Measurements from ENCODE around the gene PRAF2. TPM values are rescaled to one million over a fixed set of nuclear protein-coding genes. Genes with fewer than 3 reads are reported as not detected.

PRAF2 gene
- total RNA-seq, 1 donor, result 17.8 TPM

DNA sequence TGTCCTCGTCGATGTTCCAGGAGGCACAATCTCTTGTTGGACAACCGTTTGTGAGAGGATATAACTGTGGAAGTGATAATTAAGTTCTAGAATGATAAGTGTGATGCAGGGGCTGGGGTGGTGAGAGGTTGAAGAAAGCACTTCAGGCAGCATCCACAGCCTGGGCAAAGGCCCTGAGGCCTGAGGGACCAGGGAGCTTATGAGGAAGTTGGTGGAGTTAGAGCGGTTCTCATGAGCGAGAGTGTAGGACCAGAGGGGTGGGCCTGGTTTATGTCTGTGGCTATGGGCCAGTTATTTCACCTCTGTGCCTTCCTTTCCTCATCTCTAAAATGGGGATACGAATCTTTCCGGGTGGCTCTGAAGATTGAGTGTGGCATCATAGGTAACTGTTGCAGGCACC, 12.3 kb downstream of the PRAF2 start:
- TF ChIP-seq, protein P1, sequence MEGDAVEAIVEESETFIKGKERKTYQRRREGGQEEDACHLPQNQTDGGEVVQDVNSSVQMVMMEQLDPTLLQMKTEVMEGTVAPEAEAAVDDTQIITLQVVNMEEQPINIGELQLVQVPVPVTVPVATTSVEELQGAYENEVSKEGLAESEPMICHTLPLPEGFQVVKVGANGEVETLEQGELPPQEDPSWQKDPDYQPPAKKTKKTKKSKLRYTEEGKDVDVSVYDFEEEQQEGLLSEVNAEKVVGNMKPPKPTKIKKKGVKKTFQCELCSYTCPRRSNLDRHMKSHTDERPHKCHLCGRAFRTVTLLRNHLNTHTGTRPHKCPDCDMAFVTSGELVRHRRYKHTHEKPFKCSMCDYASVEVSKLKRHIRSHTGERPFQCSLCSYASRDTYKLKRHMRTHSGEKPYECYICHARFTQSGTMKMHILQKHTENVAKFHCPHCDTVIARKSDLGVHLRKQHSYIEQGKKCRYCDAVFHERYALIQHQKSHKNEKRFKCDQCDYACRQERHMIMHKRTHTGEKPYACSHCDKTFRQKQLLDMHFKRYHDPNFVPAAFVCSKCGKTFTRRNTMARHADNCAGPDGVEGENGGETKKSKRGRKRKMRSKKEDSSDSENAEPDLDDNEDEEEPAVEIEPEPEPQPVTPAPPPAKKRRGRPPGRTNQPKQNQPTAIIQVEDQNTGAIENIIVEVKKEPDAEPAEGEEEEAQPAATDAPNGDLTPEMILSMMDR (IDR thresholded peaks at IDR 0.05; ENCODE audit: insufficient read depth, low read length), result no peak
- H3K4me3 ChIP-seq (ENCODE audit: low read depth, low read length), result no peak overlapping the region
- no peak for DNase-seq (ENCODE audit: low read depth)

DNA sequence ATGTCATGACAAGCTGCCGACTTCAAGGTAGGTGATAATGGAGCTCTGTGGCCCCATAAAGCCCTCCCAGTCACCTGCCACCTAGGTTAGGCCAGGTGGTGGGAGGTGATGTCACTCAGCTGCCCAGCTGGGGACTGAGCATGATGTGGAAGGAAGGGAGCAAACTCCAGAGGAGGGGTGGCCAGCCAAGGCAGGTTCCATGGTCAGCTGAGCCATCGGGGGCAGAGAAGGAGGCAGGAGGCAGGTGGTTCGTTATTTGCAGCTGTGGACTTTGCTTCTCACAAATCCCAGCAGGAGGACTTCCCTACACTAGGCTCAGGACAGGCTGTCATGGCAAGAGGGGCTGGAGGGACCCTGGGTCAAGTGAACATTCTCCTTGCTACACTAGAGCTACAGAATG, 12.9 kb downstream of the PRAF2 start:
- DNase-seq (ENCODE audit: low read depth), result no peak
- TF ChIP-seq, protein P1 (IDR thresholded peaks at IDR 0.05; ENCODE audit: insufficient read depth, low read length), result no peak
- no peak overlapping the region for H3K4me3 ChIP-seq (ENCODE audit: low read depth, low read length)

DNA sequence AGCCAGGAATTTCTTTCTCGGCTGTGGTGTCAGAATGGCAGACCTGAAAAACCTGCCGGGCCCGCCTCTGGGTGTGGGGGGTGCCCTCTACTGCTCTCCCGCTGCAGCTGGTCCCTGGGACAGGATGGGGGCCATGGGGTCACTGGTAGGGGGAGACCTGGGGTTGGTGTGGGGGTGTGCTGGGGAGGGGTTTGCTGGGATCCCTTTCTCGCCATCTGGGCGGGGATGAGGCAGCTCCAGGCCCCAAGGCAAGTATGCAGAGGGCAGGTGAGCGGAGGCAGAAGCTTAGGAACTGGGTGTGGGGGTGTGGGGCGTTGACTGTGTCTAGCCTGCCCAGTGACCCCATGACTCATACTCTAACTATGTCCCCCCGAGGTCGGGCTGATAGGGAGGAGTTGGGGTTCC, 14.1 kb downstream of the PRAF2 start:
- no peak for DNase-seq (ENCODE audit: low read depth)
- TF ChIP-seq, protein P1 (IDR thresholded peaks at IDR 0.05; ENCODE audit: insufficient read depth, low read length), result no peak
- no peak overlapping the region for H3K4me3 ChIP-seq (ENCODE audit: low read depth, low read length)

DNA sequence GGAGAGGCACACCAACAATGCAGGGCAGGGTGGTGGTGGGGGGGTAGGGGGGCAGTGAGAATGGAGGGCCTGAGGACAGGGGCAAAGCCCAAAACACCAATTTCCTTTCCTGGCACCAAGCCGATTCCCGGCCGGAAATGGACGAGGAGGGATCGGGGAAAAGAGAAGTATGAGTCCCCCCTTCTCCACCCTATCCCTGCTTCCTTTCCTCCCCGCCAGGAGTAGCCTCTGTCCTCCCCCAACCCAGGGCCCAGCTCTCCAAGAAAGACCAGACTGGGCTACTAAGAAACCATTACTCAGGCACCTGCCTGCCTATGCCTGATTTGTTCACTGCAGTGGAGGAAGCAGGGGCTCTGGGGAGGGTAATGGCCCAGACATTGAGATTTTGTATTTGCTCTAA, 14.6 kb downstream of the PRAF2 start:
- no peak for DNase-seq (ENCODE audit: low read depth)
- TF ChIP-seq, protein P1 (IDR thresholded peaks at IDR 0.05; ENCODE audit: insufficient read depth, low read length), result no peak

DNA sequence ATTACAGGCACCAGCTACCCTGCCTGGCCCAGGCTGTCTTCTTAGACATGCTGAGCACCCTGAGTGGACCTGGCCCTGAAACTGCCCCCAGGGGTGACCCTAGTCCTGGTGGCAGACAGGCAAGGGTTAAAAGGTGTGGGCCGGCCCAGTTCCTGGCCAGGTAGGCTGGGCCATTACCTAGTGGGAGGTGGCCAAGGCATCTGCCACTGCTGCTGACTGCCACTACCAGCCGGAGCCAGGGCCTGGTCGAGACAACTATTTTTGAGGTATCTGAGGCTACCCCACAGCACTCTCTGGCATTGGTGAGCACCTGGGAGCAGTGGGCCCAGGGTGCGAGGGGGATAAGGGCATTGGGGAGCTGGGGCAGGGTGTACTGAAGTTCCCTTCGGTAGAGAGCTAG, 15.0 kb downstream of the PRAF2 start, which contains the start of gene CCDC120:
Gene CCDC120 (plus strand): TSS at position 206 of the 400 bp plus-strand sequence. CDS start 3,043 bp downstream, outside the sequence.
- no peak within 1 kb of the TSS for H3K4me3 ChIP-seq (ENCODE audit: low read depth, low read length)
- DNase-seq (ENCODE audit: low read depth), result no peak
- TF ChIP-seq, protein P1 (IDR thresholded peaks at IDR 0.05; ENCODE audit: insufficient read depth, low read length), result no peak

More for the DNA sequence above, 14.6 kb downstream of the PRAF2 start:
- H3K4me3 ChIP-seq (ENCODE audit: low read depth, low read length), result no peak overlapping the region

DNA sequence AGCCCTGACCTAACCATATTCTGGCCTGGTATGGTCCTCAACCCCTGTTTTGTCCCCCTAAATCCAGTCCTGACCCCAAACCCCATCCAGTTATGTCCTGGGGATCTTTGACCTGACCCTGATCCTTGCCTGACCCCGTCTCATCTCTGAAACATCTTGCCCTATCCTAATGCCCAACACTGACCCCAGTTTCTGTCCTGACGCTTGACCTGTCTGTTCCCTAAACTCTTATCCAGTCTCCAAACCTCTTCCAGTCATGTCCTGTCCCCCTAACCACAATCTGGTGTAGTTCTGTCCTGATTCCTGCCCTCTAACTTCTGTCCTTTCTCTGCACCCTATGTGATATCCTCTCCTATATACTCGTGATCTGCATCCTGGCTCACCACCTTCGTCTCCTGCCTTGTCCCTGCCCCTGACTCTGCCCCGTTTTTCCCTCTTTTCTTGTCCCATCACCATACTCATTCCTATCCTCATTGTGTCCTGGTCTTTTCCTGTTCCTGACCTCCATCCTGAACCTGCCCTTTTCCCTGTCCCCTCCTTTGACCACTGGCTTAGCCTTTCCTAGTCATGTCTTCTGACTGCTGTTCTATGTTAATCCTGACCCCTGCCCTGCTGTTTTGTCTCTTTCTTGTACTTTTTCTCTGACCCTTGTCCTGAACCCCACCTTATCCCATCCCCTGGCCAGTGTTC, 19.6 kb downstream of the PRAF2 start:
- no peak for DNase-seq (ENCODE audit: low read depth)
- TF ChIP-seq, protein P1 (IDR thresholded peaks at IDR 0.05; ENCODE audit: insufficient read depth, low read length), result no peak

More for the DNA sequence above, 19.6 kb downstream of the PRAF2 start:
- H3K4me3 ChIP-seq (ENCODE audit: low read depth, low read length), result peak overlapping the region; percentile 58
